PC-3 (cell line): ENCODE measurements around the gene GLO1. TPM values are rescaled to one million over a fixed set of nuclear protein-coding genes. Genes with fewer than 3 reads are reported as not detected.

Source experiments
- ATAC-seq: fragments of 200-7000 bp; cut with Tn5 transposase; 2 replicates; pipeline ENCODE4 v1.9.1; 2020; ENCODE audit warnings: mild to moderate bottlenecking, moderate library complexity
- BruUV-seq: library from RNA; stranded (reverse); fragments of 400-500 nt; replicated peaks from 2 replicates; lab custom pipeline; 2021; lab: Mats Ljungman, UMichigan
- CTCF ChIA-PET: fragments of 300-600 bp; sonication (Branson Sonifier 250); formaldehyde crosslinking; loops from one replicate; lab custom pipeline; 2022; ENCODE audit warnings: antibody characterized with exemption; lab: Charles Lee
- POLR2A ChIA-PET: fragments of 300-600 bp; sonication (Branson Sonifier 250); formaldehyde crosslinking; loops from one replicate; lab custom pipeline; 2022; ENCODE audit warnings: antibody characterized with exemption; ENCODE audit not compliant: unreplicated experiment; lab: Charles Lee
- DNase-seq: peaks from one replicate; pipeline ENCODE4 v3.0.0-alpha.2; 2015
- H2AFZ ChIP-seq: fragments of 300-600 bp; sonication (generic); 2 replicates; pipeline ENCODE4 v1.6.0; 2016; ENCODE audit warnings: antibody characterized with exemption, low read length
- H3F3A ChIP-seq: fragments of 300-600 bp; sonication (generic); one replicate; pipeline ENCODE4 v1.6.0; 2017; ENCODE audit warnings: antibody characterized with exemption, low read length, control low read depth, mild to moderate bottlenecking; ENCODE audit not compliant: unreplicated experiment
- H3K27ac ChIP-seq: fragments of 300-600 bp; sonication (generic); 2 replicates; pipeline ENCODE4 v1.5.1; 2016; ENCODE audit warnings: mild to moderate bottlenecking, low read length
- H3K27me3 ChIP-seq: fragments of 300-600 bp; sonication (generic); 2 replicates; pipeline ENCODE4 v1.6.1; 2016; ENCODE audit warnings: low read length, mixed read lengths
- H3K36me3 ChIP-seq: fragments of 300-600 bp; sonication (generic); 2 replicates; pipeline ENCODE4 v1.6.1; 2016; ENCODE audit warnings: low read depth, mixed run types, low read length, mixed read lengths
- H3K4me1 ChIP-seq: fragments of 300-600 bp; sonication (generic); 2 replicates; pipeline ENCODE4 v1.5.1; 2016; ENCODE audit warnings: low read length; ENCODE audit not compliant: insufficient read depth
- H3K4me2 ChIP-seq: fragments of 300-600 bp; sonication (generic); 2 replicates; pipeline ENCODE4 v1.6.0; 2016; ENCODE audit warnings: low read length
- H3K4me3 ChIP-seq: fragments of 300-600 bp; sonication (generic); 2 replicates; pipeline ENCODE4 v1.5.1; 2016; ENCODE audit warnings: mild to moderate bottlenecking, low read length, mixed read lengths
- H3K79me2 ChIP-seq: fragments of 300-600 bp; sonication (generic); 2 replicates; pipeline ENCODE4 v1.6.1; 2017; ENCODE audit warnings: low read length, mixed read lengths
- H3K9ac ChIP-seq: fragments of 300-600 bp; sonication (generic); 2 replicates; pipeline ENCODE4 v1.6.0; 2016; ENCODE audit warnings: mild to moderate bottlenecking, low read length
- H3K9me2 ChIP-seq: fragments of 300-600 bp; sonication (generic); replicated peaks from 2 replicates; pipeline ENCODE4 v1.6.1; 2016; ENCODE audit warnings: mixed run types, low read length, mixed read lengths
- H3K9me3 ChIP-seq: fragments of 300-600 bp; sonication (generic); 2 replicates; pipeline ENCODE4 v1.6.1; 2016; ENCODE audit warnings: low read length, mixed read lengths
- H4K20me1 ChIP-seq: fragments of 300-600 bp; sonication (generic); 2 replicates; pipeline ENCODE4 v1.6.1; 2016; ENCODE audit warnings: low read length, mixed read lengths
- EZH2 ChIP-seq: fragments of 300-600 bp; sonication (generic); IDR thresholded peaks from one replicate; pipeline ENCODE4 v1.6.1; 2017; ENCODE audit warnings: antibody characterized with exemption, mild to moderate bottlenecking, low read length; ENCODE audit not compliant: unreplicated experiment
- EZH2phosphoT487 ChIP-seq: fragments of 300-600 bp; sonication (generic); IDR thresholded peaks from 2 replicates; pipeline ENCODE4 v1.6.1; 2018; ENCODE audit warnings: mild to moderate bottlenecking, antibody characterized with exemption, low read length, borderline replicate concordance
- intact Hi-C: fragments of 100-400 bp; cut with micrococcal nuclease; formaldehyde crosslinking; loops from 2 replicates; pipeline ENCODE4 v1.9.0; 2023
- total RNA-seq: library from RNA; depleted of rRNA; stranded (reverse); fragments of >200 nt; gene quantifications from 2 replicates; pipeline ENCODE4 v1.2.3, GENCODE V29; 2014
- TF ChIP-seq, protein P1 (sequence below): fragments of 300-600 bp; sonication (generic); conservative IDR thresholded peaks from 2 replicates; pipeline ENCODE4 v1.5.1; 2017; ENCODE audit warnings: antibody characterized with exemption, low read depth, mild to moderate bottlenecking, low read length

Gene GLO1
- total RNA-seq, 1 experiment from 2014 or later: 233 TPM

DNA sequence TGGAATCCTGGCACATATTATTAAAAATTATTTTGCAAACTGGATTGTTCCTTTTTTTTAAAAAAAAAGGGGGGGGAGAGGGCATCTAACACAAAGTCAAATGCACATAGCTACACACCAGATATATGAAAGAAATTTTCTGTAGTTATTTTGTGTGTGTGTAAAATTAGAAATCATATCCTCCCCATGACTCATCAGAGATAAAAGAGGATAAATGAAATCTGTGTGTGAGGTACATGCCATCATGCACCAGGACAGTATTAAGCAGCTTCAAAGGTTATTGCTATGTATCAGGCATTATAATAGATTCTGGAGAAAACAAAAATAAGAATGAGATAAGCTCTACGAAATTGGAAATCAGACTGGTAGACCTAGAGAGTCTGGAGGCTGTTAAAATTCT is 68.4 kb downstream of the GLO1 start:
- Histone ChIP-seq H4K20me1 (no peaks in the 10 kb centered on the region), H3K79me2 (peaks cover 9% of the 10 kb centered on the region; the same call in 1 of the 2 replicates), H3F3A (no peaks in the 10 kb centered on the region), H3K4me2 (no peak overlapping the region), H3K4me1 (peaks cover 13% of the 10 kb centered on the region), H3K9me3 (no peaks in the 10 kb centered on the region), H3K27me3 (no peaks in the 10 kb centered on the region), H3K9me2 (no peaks in the 10 kb centered on the region), H3K36me3 (no peaks in the 10 kb centered on the region), H3K9ac (no peak overlapping the region), H2AFZ (no peak overlapping the region), H3K27ac (no peak overlapping the region), H3K4me3 (no peak overlapping the region)
- ATAC-seq: peak; percentile 42
- intact Hi-C loops: no loop called here
- ChIA-PET CTCF (no interaction called here), POLR2A (interaction anchor here (0.6 kb wide), 1 partner anchor 21 kb away, joined by 3 read pairs; no protein-coding TSS in a partner anchor)
- no TSS peak for BruUV-seq
- DNase-seq: peak; percentile 9
- TF ChIP-seq, protein P1, sequence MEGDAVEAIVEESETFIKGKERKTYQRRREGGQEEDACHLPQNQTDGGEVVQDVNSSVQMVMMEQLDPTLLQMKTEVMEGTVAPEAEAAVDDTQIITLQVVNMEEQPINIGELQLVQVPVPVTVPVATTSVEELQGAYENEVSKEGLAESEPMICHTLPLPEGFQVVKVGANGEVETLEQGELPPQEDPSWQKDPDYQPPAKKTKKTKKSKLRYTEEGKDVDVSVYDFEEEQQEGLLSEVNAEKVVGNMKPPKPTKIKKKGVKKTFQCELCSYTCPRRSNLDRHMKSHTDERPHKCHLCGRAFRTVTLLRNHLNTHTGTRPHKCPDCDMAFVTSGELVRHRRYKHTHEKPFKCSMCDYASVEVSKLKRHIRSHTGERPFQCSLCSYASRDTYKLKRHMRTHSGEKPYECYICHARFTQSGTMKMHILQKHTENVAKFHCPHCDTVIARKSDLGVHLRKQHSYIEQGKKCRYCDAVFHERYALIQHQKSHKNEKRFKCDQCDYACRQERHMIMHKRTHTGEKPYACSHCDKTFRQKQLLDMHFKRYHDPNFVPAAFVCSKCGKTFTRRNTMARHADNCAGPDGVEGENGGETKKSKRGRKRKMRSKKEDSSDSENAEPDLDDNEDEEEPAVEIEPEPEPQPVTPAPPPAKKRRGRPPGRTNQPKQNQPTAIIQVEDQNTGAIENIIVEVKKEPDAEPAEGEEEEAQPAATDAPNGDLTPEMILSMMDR: no peak
- no peak for TF ChIP-seq EZH2
- TF ChIP-seq EZH2phosphoT487: no peak

- Histone ChIP-seq H3K9ac (no peak overlapping the region), H3K9me3 (no peaks in the 10 kb centered on the region), H3K36me3 (no peaks in the 10 kb centered on the region), H3K27me3 (no peaks in the 10 kb centered on the region), H3K4me2 (no peak overlapping the region), H3K4me1 (peaks cover 13% of the 10 kb centered on the region), H2AFZ (no peak overlapping the region), H4K20me1 (no peaks in the 10 kb centered on the region), H3K79me2 (no peaks in the 10 kb centered on the region), H3K9me2 (no peaks in the 10 kb centered on the region), H3K27ac (no peak overlapping the region), H3K4me3 (no peak overlapping the region), H3F3A (no peaks in the 10 kb centered on the region)
- BruUV-seq: no TSS peak
- ATAC-seq (peak; percentile 37), DNase-seq (peak; percentile 35)
- no peak for TF ChIP-seq EZH2
- TF ChIP-seq, protein P1: no peak
- no peak for TF ChIP-seq EZH2phosphoT487
- ChIA-PET CTCF (no interaction called here), POLR2A (no interaction called here)
- intact Hi-C loops: no loop called here
Observed at GRCh38 chr6:38632490-38632889, 70.5 kb downstream of the GLO1 start.

GRCh38 chr6:38631186-38631783 is 71.7 kb downstream of the GLO1 start:
- Histone ChIP-seq H3K9me2 (no peaks in the 10 kb centered on the region), H3K79me2 (no peaks in the 10 kb centered on the region), H3K4me1 (peaks cover 13% of the 10 kb centered on the region), H3K36me3 (no peaks in the 10 kb centered on the region), H3K27me3 (no peaks in the 10 kb centered on the region), H4K20me1 (no peaks in the 10 kb centered on the region), H3K27ac (no peak overlapping the region), H3K4me3 (no peak overlapping the region), H2AFZ (no peak overlapping the region), H3F3A (no peaks in the 10 kb centered on the region), H3K9me3 (no peaks in the 10 kb centered on the region), H3K9ac (no peak overlapping the region), H3K4me2 (no peak overlapping the region)
- ChIA-PET CTCF (no interaction called here), POLR2A (no interaction called here)
- no peak for DNase-seq
- intact Hi-C loops: no loop called here
- TF ChIP-seq, protein P1: no peak
- TF ChIP-seq EZH2phosphoT487: no peak
- no TSS peak for BruUV-seq
- ATAC-seq: no peak
